ENCODE data around the gene METTL2A.
A peak's percentile ranks its signal among the peaks of the same experiment; 100 is the strongest.
"Not testable (repeated sequence)": the region's sequence is repeated elsewhere in the genome, so short reads cannot be mapped to it uniquely, and the experiment has no call there.

The METTL2A gene

DNA sequence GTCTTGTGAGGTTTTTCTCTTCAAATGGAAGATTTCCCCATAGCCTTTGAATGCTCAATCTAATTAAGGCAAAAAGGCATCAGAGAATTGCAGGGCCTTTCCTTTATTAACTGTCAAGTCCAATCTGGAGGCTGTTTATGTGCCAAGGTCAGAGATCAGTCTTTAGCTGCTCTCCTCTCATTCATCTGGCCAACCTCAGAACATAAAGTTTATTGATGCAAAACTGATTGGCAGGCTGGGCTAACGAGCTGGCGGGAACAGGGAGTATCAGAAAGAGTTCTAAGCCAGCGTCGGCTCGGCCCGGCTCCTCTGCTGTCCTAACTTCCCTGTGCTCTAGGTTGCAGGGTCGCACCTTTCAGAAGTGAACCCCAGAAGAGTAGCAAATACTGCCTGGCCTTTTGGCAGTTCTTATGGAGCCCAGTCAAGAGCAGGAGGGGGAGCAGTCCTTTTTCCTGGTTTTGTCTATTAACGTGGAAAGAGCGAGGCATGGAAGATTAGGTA, 47.7 kb downstream of the METTL2A start:
- not testable (repeated sequence) for DNase-seq (ENCODE audit: low read depth)

DNA sequence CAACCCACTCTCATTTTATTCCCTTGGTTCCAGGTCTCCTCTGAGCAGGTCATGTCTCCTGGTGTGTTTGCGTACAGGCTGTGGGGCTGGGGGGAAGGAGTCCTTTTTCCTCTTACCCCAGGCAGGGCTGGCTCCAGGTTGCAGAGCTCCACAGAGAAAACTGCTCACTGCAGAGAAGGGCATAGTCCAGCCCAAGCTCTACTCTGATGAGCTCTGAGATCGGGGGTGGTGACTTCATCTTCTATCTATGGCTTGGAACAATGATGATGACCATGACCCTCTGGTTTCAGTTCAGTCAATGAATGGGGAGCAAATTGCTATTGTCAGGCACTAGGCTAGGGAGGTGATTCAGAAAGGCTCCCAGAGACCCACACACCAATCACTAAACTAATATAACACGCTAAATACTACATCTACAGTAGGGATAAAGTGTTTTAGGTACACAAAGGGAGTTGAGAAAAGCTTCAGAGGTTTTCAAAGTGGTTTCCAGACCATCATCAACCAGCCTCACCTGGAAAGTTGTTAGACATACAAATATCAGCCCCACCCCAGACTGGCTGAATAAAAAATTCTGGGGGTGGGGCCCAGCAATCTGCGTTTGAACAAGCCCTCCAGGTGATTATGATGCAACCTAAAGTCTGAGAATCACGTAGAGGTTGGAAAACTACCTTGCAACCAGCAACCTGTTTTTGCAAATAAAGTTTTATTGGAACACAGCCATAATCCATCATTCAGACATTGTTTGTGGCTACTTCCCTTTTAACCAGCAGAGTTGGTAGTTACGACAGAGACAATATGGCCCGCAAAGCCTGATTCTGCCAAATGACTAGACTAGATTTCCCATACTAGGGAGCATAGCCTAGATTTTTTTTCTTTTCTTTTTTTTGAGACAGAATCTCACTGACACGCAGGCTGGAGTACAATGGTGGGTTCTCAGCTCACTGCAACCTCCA, 49.6 kb downstream of the METTL2A start:
- DNase-seq (ENCODE audit: low read depth) = not testable (repeated sequence)

DNA sequence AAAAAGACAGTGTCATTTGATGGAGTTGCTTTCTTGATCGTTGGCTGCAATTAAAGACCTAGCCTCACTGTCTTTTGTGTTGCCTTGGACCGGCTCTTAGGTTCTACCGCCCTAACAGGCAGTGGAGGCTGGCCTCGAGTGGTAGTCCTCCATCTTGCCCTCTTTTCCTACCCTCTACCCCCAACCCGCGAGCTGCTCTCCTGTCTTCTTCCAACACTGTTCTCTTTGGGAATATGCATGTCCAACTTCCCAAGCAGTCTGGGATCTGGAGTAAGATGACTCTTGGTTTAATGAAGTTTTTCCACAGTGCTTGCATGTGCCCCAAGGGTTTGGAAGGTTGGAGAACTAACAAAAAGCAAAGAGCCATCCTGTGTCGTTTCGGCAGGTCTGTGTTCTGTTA, 53.4 kb downstream of the METTL2A start:
- not testable (repeated sequence) for DNase-seq (ENCODE audit: low read depth)

DNA sequence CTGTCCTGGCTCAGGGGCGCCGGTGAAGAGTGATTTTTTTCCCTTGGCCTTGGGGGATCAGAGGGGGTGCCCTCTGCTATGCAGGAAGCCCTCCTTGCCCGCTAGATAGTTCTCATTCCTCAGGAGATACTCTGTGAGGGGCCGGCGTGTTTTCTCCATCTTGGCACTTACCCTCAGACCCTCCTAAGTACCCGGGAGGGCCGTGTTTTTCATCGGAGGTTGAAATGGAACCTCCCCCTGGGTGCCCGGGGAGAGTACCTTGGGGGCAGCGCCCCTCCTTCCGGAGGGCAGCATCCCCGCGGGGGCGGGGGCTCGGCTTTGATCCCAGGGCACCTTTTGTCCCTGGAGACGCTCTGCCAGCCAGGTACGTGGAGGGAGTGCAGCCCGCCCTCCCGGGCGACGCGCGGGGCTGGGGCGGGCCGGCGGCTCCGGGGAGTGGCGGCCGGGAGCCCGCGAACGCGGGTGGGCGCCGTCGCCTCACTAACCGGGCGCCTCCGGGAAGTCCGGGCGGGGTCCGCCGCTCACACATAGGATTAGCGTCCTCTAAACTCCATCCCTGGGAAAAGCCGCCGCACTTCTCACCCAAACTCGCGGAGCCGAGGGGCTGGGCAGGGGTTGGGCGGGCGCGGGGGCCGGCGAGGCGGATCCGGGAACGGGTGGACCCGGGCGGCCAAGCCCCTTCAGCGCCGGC, 54.2 kb downstream of the METTL2A start:
- DNase-seq (ENCODE audit: low read depth) = peak; percentile 11

DNA sequence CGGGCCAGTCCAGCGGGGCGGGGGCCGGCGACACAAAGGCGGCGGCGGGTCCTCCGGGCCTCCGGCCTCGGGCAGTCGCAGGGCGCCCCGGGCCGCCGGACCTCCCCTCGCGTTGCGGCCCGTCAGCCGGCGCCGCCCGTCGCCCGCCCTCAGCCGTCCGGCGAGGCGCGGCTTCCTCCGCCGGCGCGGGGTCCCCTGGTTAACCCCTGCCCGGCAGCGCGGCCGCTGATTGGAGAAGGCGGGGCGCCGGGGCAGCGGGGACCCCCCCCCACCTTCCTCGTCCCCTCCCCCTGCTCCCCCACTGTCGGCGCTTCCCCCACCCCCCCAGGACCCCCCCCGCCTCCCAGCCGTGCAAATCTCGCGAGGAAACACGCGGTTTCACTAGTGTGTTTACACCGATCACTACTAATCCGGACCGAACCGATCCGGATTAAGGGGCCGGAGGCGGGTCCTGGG, 54.8 kb downstream of the METTL2A start, which contains the start of gene TLK2:
TLK2 (plus strand) TSS at position 402 of the 456 bp plus-strand sequence. CDS start 2,301 bp downstream, outside the sequence.
- DNase-seq (ENCODE audit: low read depth) = peak; percentile 71

DNA sequence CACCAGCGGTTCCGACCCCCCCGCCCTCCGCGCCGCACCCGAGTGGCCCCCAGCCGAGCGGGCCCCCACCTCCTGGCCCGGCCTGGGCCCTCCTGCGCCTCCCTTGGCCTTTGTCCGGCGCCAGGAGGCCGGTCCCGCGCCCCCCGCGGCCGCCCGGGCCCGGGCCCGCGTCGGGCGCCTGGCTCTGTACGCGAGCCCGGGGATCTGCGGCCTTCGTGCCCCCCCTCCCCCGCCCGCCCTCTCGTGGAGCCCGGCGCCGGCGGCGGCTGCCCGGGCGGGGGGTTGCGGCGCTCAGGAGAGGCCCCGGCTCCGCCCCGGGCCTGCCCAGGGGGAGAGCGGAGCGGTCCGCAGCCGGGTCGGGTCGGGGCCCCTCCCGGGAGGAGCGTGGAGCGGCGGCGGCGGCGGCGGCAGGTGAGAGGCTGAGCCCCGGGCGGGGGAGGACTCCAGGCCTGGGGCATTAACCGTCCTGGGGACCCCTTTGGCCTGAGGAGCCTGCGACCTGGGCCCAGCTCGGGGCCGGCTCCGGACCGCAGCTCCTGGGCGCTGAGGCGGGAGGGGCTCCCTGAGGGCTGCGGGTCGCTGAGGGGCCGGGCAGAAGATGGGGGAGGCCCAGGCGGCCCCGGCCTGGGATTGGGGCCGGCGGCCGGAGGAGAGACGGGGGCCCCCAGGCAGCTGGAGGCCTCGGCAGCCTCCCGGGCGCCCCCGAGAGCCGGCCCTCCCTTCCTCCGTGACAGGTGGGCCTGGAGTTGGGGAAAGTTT, 55.4 kb downstream of the METTL2A start:
- DNase-seq (ENCODE audit: low read depth) = peak; percentile 12

DNA sequence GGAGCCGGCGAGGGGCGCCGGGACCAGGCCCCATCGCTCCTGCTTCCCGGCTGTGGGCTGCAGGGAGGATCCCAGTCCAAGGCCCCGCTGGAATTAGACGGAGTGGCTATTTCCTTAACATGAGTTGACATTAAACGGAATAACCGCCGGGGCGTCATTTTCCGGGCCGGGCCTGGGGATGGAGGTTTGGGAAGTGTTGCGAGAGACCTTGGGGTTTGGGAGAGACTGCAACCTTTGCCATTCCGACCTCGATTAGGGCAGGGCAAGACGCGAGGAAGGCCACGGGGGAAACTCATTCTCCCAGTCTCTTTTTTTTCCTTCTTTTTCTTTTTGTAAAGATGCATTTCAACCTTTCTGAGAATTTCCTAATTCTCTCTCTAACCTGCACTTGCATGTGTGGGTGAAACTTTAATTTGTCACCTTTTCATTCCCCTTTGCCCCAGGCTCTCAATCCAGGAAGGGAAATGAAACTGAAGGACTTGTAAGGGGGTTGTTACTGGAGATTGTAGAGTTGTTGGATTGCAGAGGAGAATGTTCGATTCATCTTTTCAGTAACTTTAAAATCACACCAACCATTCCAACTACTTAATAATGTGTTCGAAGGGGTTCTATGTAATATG, 56.1 kb downstream of the METTL2A start:
- DNase-seq (ENCODE audit: low read depth) = not testable (repeated sequence)

DNA sequence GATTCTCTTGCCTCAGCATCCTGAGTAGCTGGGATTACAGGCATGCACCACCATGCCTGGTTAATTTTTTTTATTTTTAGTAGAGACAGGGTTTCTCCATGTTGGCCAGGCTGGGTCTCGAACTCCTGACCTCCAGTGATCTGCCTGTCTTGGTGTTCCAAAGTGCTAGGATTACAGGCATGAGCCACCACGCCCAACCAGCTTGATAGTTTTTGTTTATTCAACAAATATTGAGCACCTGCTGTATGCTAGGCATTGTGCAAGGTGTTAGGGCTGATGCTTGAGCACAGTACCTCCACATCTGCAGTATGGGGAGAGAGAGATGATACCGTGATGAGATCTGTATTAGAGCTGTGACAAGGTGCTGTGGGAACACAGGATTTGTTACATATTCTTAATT, 58.9 kb downstream of the METTL2A start:
- not testable (repeated sequence) for DNase-seq (ENCODE audit: low read depth)

DNA sequence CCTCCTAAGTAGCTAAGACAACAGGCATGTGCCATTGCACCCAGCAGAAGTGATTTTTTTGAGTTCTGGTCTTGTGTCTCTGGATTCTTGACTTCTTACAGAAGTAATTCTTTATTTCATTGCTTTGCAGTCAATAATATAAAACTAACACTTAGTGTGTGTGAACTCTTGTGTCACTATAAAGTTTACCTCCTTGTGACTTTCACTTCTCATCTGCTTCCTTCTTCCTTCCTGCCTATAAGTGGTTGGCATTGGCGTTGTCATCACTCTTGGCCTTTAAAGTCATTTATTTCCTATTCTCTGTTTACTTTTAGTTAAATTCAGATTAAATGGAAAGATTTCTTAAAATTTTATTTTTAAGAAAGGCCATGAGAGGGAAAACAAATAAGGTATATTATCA, 67.3 kb downstream of the METTL2A start:
- not testable (repeated sequence) for DNase-seq (ENCODE audit: low read depth)

DNA sequence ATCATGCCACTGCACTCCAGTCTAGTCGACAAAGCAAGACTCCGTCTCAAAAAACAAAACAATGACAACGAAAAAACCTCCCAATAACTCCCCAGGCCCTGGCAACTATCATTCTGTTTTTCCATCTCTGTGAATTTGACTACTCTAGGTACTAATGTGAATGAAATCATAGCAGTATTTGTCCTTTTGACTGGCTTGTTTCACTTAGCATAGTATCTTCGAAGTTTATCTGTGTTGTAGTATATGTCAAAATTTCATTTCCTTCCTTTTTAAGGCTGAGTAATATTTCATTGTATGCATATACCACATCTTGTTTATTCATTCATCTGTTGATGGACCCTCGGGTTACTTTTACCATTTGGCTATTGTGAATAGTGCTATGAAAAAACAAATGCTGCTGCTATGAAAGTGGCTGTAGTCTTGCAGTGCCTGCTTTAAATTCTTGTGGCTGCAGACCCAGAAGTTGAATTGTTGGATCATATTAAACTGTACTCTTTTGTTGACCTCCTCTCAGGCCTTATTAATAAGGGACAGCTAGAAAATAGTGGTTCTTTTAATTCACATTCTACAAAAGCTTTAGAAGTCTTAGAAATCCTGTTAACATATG, 69.5 kb downstream of the METTL2A start:
- not testable (repeated sequence) for DNase-seq (ENCODE audit: low read depth)

DNA sequence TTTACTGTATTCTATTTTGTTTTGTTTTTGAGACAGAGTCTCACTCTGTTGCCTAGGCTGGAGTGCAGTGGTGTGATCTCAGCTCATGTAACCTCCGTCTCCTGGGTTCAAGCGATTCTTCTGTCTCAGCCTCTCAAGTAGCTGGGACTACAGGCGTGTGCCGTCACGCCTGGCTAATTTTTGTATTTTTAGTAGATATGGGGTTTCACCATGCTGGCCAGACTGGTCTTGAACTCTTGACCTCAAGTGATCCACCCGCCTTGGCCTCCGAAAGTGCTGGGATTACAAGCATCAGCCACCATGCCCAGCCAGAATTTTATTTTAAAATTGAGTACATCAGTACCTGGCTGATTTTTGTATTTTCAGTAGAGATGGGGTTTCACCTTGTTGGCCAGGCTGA, 70.4 kb downstream of the METTL2A start:
- not testable (repeated sequence) for DNase-seq (ENCODE audit: low read depth)

DNA sequence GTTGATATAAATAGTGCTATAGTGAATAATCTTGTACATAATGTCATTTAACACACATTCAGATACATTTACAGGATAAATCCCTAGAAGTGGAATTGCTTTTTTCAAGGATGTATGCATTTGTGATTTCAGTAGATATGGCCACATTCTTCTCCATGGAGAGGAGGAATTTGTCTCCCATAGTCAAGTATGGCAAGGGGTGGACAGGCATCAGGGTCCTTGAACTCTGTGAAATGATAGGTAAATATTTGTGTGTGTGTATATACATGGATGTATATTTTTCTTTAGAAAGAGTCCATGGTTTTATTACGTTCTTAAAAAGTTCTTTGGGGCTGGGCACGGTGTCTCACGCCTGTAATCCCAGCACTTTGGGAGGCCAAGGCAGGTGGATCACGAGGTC, 72.6 kb downstream of the METTL2A start:
- DNase-seq (ENCODE audit: low read depth) = not testable (repeated sequence)

DNA sequence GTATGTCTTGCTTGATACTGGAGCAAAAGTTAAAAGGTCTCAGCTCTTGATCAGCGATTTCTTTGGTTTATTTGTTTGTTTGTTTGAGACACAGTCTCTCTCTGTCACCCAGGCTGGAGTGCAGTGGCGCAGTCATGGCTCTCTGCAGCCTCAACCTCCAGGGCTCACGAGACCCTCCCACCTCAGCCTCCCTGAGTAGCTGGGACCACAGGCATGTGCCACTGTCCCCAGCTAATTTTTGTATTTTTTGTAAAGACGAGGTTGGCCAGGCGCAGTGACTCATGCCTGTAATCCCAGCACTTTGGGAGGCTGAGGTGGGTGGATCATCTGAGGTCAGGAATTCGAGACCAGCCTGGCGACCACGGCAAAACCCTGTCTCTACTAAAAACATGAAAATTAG, 75.1 kb downstream of the METTL2A start:
- DNase-seq (ENCODE audit: low read depth) = not testable (repeated sequence)
